Gastroesophageal sphincter (tissue), 4 donors: ENCODE data around the gene HECW1. TPM values are rescaled to one million over a fixed set of nuclear protein-coding genes. Genes with fewer than 3 reads are reported as not detected.

Experiments
- ATAC-seq: fragments of 150-250 bp; one replicate; pipeline ENCODE4 v1.9.1; 2016; ENCODE audit warnings: mild to moderate bottlenecking, moderate library complexity
- H3K27ac ChIP-seq, 4 donors: fragments of 200-600 bp; sonication (generic) in 3 of 4; 1 replicate in 3 of 4; 2 replicates in 1 of 4; pipeline ENCODE4 v1.5.1; 2016 to 2019
- H3K27me3 ChIP-seq: fragments of 200-600 bp; sonication (generic); one replicate; pipeline ENCODE4 v1.5.1; 2019
- H3K36me3 ChIP-seq, 2 donors: fragments of 200-600 bp; sonication (generic); one replicate each; pipeline ENCODE4 v1.5.1; 2019; ENCODE audit warnings: control low read depth in 1 of 2
- H3K4me1 ChIP-seq, 3 donors: fragments of 200-600 bp; sonication (generic); 1 replicate in 2 of 3; 2 replicates in 1 of 3; pipeline ENCODE4 v1.5.1; 2016 to 2019; ENCODE audit warnings: control low read depth in 2 of 3
- H3K4me3 ChIP-seq, 2 donors: fragments of 200-600 bp; sonication (generic); one replicate each; pipeline ENCODE4 v1.5.1; 2019; ENCODE audit warnings: mild to moderate bottlenecking in 1 of 2, moderate library complexity in 1 of 2
- H3K9me3 ChIP-seq, 3 donors: fragments of 200-600 bp; sonication (generic); one replicate each; pipeline ENCODE4 v1.5.1; 2017 to 2019; ENCODE audit warnings: control low read depth in 2 of 3
- CTCF ChIP-seq, 4 experiments: fragments of 200-600 bp in 2 of 4; fragments of 450-650 bp in 2 of 4; sonication (generic) in 1 of 4; IDR thresholded peaks; one replicate each; pipeline ENCODE4 v1.5.1; 2017 to 2019; ENCODE audit warnings: antibody characterized with exemption in 4 of 4, mild to moderate bottlenecking in 2 of 4, moderate library complexity in 2 of 4
- EP300 ChIP-seq: sonication (generic); formaldehyde crosslinking; IDR thresholded peaks from one replicate; pipeline ENCODE4 v1.6.1; 2017; ENCODE audit warnings: antibody characterized with exemption, mild to moderate bottlenecking
- POLR2A ChIP-seq, 2 donors: fragments of 450-650 bp; IDR thresholded peaks; one replicate each; pipeline ENCODE4 v1.6.1; 2017; ENCODE audit warnings: antibody characterized with exemption in 2 of 2, mild to moderate bottlenecking in 2 of 2, moderate library complexity in 1 of 2
- POLR2AphosphoS5 ChIP-seq: sonication (generic); formaldehyde crosslinking; IDR thresholded peaks from one replicate; pipeline ENCODE4 v1.6.1; 2017; ENCODE audit warnings: antibody characterized with exemption
- WGBS, 2 donors: methylation state at CpG; one replicate each; pipeline ENCODE4 v1.1.5; 2018; ENCODE audit warnings: low coverage in 1 of 2; 5-methylcytosine and 5-hydroxymethylcytosine counted together
- total RNA-seq, 4 donors: library from RNA; depleted of rRNA; stranded (reverse); fragments of >200 nt; gene quantifications; one replicate each; pipeline ENCODE4 v1.1.0, GENCODE V29; 2016

HECW1 gene
- total RNA-seq, 4 donors from 2014 or later = 0.04 to 0.31 (median 0.13) TPM; not detected in 1

GRCh38 chr7:43600056-43600455 is 487.6 kb downstream of the HECW1 start:
- WGBS, 2 donors = 92 to 100% methylated on average over 2 to 3 of the region's 3 CpGs
- ATAC-seq = no peak
- no peaks in the 10 kb centered on the region for H3K9me3 ChIP-seq
- no peak overlapping the region for H3K27ac ChIP-seq
- H3K27me3 ChIP-seq = no peaks in the 10 kb centered on the region
- peaks cover 0 to 33% of the 10 kb centered on the region in 2 donors for H3K36me3 ChIP-seq
- peaks cover 0 to 6% (median 3%) of the 10 kb centered on the region in 3 donors for H3K4me1 ChIP-seq
- no peak overlapping the region for H3K4me3 ChIP-seq
- TF ChIP-seq CTCF (IDR thresholded peaks at IDR 0.05) = no peak
- no peak for TF ChIP-seq POLR2A (IDR thresholded peaks at IDR 0.05)
- TF ChIP-seq EP300 = no peak
- TF ChIP-seq POLR2AphosphoS5 = no peak

- 61 to 83% methylated on average over 1 of the region's 1 CpG for WGBS, 2 donors
- Histone ChIP-seq H3K27me3 (no peaks in the 10 kb centered on the region), H3K4me3 (no peak overlapping the region), H3K36me3 (peaks cover 0 to 25% of the 10 kb centered on the region in 2 donors), H3K4me1 (peaks cover 0 to 6% (median 3%) of the 10 kb centered on the region in 3 donors), H3K27ac (no peak overlapping the region), H3K9me3 (no peaks in the 10 kb centered on the region)
- TF ChIP-seq CTCF (IDR thresholded peaks at IDR 0.05) (no peak), EP300 (no peak), POLR2A (IDR thresholded peaks at IDR 0.05) (no peak), POLR2AphosphoS5 (no peak)
- no peak for ATAC-seq
Observed at GRCh38 chr7:43602256-43602655, 489.8 kb downstream of the HECW1 start.

- TF ChIP-seq EP300 (no peak), POLR2A (IDR thresholded peaks at IDR 0.05) (no peak), CTCF (IDR thresholded peaks at IDR 0.05) (no peak), POLR2AphosphoS5 (no peak)
- no peaks in the 10 kb centered on the region for H3K9me3 ChIP-seq
- H3K36me3 ChIP-seq = peaks cover 0 to 14% of the 10 kb centered on the region in 2 donors
- no peak overlapping the region for H3K27ac ChIP-seq
- no peak overlapping the region for H3K4me3 ChIP-seq
- peaks cover 0 to 6% (median 3%) of the 10 kb centered on the region in 3 donors for H3K4me1 ChIP-seq
- WGBS, 2 donors = 86 to 100% methylated on average over 1 of the region's 1 CpG
- H3K27me3 ChIP-seq = no peaks in the 10 kb centered on the region
- ATAC-seq = no peak
Observed at GRCh38 chr7:43604251-43604650, 491.8 kb downstream of the HECW1 start.

GRCh38 chr7:43609097-43609496 is 496.6 kb downstream of the HECW1 start:
- Histone ChIP-seq H3K27me3 (no peaks in the 10 kb centered on the region), H3K9me3 (no peaks in the 10 kb centered on the region), H3K4me1 (peaks cover 0 to 26% (median 9%) of the 10 kb centered on the region in 3 donors), H3K27ac (no peak overlapping the region), H3K36me3 (peaks cover 0 to 13% of the 10 kb centered on the region in 2 donors), H3K4me3 (no peak overlapping the region)
- TF ChIP-seq POLR2AphosphoS5 = no peak
- no peak for TF ChIP-seq EP300
- TF ChIP-seq POLR2A (IDR thresholded peaks at IDR 0.05) = no peak
- no peak for TF ChIP-seq CTCF (IDR thresholded peaks at IDR 0.05)
- WGBS, 2 donors = 100% methylated on average over 1 to 2 of the region's 2 CpGs
- ATAC-seq = no peak

GRCh38 chr7:43612128-43612527 is 499.7 kb downstream of the HECW1 start:
- TF ChIP-seq CTCF (IDR thresholded peaks at IDR 0.05) = no peak
- no peak for TF ChIP-seq EP300
- TF ChIP-seq POLR2AphosphoS5 = no peak
- no peak for TF ChIP-seq POLR2A (IDR thresholded peaks at IDR 0.05)
- ATAC-seq = no peak
- Histone ChIP-seq H3K4me3 (no peak overlapping the region), H3K27ac (peak overlapping the region in 3 of 4 donors; percentile 11 to 48 (median 37)), H3K4me1 (peaks cover 0 to 26% (median 9%) of the 10 kb centered on the region in 3 donors), H3K27me3 (no peaks in the 10 kb centered on the region), H3K9me3 (no peaks in the 10 kb centered on the region), H3K36me3 (peaks cover 0 to 13% of the 10 kb centered on the region in 2 donors)
- WGBS, 2 donors = 44 to 60% methylated on average over 3 to 4 of the region's 5 CpGs
